Measurements from ENCODE around the gene BMI1.

The BMI1 gene

DNA sequence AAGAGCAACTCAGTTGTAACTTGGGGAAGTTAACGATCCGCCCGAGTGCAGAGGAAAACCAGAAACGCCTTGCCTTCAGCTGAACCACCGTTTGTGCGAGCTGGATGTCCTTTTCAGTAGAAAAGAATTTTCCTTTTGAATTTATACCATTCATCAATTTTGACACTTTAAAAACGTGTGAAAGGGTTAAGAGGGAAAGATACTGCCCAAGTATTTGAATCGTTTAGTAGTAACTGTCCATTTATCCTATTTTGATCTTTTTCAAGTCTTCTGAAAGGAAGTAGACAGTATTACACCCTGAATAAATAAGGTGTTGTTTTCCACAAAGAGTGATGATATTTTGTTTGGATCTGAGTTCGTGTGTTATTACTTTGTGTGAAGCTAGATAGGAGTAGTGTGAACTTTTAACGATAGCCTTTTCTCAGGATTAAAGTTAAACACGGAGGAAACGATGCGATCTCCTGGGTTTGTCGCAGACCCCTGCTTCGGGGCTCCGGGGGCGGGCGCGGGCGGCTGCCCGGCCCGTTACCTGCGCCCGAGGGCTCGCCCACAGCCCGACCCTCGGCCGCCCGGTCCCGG is 830 bp upstream of the BMI1 start:
- peaks cover 46% of the 10 kb centered on the region for H3K4me1 ChIP-seq (ENCODE audit: control insufficient read depth, insufficient read depth, low read length)
- peak overlapping the region; percentile 85 for H3K9ac ChIP-seq (ENCODE audit: low read length)
- peak overlapping the region; percentile 81 for H3K4me3 ChIP-seq (ENCODE audit: low read length)
- DNase-seq (ENCODE audit: low read depth) = no peak
- no peaks in the 10 kb centered on the region for H3K9me3 ChIP-seq (ENCODE audit: control insufficient read depth, low read length)
- H3K36me3 ChIP-seq (ENCODE audit: control insufficient read depth, insufficient read depth, low read length, severe bottlenecking) = no peaks in the 10 kb centered on the region
- no peaks in the 10 kb centered on the region for H3K27me3 ChIP-seq (replicated peaks; ENCODE audit: control insufficient read depth, insufficient read depth, low read length)

DNA sequence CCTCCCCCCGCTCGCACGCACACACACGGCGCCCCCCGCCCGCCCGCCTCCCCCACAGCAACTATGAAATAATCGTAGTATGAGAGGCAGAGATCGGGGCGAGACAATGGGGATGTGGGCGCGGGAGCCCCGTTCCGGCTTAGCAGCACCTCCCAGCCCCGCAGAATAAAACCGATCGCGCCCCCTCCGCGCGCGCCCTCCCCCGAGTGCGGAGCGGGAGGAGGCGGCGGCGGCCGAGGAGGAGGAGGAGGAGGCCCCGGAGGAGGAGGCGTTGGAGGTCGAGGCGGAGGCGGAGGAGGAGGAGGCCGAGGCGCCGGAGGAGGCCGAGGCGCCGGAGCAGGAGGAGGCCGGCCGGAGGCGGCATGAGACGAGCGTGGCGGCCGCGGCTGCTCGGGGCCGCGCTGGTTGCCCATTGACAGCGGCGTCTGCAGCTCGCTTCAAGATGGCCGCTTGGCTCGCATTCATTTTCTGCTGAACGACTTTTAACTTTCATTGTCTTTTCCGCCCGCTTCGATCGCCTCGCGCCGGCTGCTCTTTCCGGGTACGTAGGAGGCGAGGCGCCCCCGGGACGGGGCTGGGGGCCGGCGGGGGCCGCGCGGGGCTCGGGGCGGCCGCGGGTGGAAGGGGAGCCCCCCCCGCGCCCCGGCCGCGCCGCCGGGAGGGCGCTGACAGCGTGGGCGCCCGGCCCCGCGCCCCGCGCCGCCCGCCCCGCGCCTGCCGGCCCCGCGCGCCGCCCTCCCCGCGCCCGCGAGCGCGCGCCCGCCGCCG is 441 bp downstream of the BMI1 start:
- no peaks in the 10 kb centered on the region for H3K36me3 ChIP-seq (ENCODE audit: control insufficient read depth, insufficient read depth, low read length, severe bottlenecking)
- DNase-seq (ENCODE audit: low read depth) = peak; percentile 85
- H3K4me3 ChIP-seq (ENCODE audit: low read length) = peak overlapping the region; percentile 87
- H3K27me3 ChIP-seq (replicated peaks; ENCODE audit: control insufficient read depth, insufficient read depth, low read length) = no peaks in the 10 kb centered on the region
- H3K9me3 ChIP-seq (ENCODE audit: control insufficient read depth, low read length) = no peaks in the 10 kb centered on the region
- peaks cover 45% of the 10 kb centered on the region for H3K4me1 ChIP-seq (ENCODE audit: control insufficient read depth, insufficient read depth, low read length)
- peak overlapping the region; percentile 93 for H3K9ac ChIP-seq (ENCODE audit: low read length)

DNA sequence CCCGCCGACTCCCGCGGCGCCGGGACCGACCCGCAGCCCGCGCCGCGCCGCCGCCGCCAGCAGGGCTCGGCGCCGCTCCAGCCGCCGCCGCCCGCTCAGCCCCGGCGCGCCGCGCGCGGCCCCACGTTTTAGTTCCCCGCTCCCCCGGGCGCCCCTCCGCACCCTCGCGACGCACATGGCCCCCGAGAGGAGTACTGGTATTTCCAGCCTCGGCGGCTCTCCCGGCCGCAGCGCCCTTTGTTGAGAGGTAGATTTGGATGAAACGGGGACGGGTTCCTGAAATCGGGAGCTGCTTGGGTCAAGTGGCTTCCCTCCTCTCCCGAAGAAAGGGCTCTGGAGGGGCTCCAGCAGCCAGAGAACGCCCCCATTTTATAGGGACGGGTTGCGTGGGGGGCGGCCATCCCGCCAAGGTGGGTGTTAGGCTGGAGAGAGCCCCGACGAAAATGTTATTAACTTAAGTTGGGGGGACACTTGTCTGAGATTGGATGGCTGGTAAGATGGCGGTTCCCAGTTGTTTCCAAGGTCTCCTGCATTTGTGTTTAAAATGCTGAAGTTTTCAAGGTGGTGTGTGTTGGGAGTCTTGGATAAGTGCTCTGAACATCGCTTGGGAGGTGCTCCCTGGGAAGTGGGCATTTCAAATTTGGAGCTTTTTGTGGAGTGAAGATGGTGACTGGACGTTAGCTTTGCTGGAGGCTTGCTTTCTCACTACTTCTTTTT is 1.2 kb downstream of the BMI1 start:
- Histone ChIP-seq H3K4me3 (ENCODE audit: low read length) (peak overlapping the region; percentile 93), H3K36me3 (ENCODE audit: control insufficient read depth, insufficient read depth, low read length, severe bottlenecking) (peaks cover 5% of the 10 kb centered on the region), H3K9ac (ENCODE audit: low read length) (peak overlapping the region; percentile 88), H3K27me3 (replicated peaks; ENCODE audit: control insufficient read depth, insufficient read depth, low read length) (no peaks in the 10 kb centered on the region), H3K9me3 (ENCODE audit: control insufficient read depth, low read length) (no peaks in the 10 kb centered on the region), H3K4me1 (ENCODE audit: control insufficient read depth, insufficient read depth, low read length) (peaks cover 49% of the 10 kb centered on the region)
- peak; percentile 63 for DNase-seq (ENCODE audit: low read depth)

DNA sequence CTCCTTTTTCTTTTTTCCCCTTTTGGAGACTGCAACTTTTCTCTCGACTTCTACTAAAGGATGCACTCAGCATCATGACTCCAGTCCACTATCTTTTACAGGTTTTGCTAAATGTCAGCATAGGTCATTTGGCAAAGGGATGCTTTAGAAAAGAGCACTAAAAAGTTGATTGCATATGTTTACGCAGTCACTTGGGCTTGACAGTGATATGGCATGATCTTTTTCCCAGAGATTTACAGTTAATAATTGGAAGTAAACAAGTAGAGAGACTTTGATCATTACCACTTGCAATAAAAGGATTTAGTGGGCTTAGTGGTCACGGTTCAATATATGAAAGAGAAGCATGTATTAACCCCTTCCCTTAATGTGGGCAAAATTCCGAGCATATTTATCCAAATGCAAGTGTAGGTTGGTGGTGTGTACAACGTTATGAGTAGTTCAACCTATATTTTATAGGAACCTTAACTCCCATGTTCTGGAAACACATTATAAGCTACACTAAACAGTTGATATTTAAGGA is 1.8 kb downstream of the BMI1 start:
- Histone ChIP-seq H3K36me3 (ENCODE audit: control insufficient read depth, insufficient read depth, low read length, severe bottlenecking) (peaks cover 10% of the 10 kb centered on the region), H3K9me3 (ENCODE audit: control insufficient read depth, low read length) (no peaks in the 10 kb centered on the region), H3K27me3 (replicated peaks; ENCODE audit: control insufficient read depth, insufficient read depth, low read length) (no peaks in the 10 kb centered on the region), H3K9ac (ENCODE audit: low read length) (peak overlapping the region; percentile 88), H3K4me1 (ENCODE audit: control insufficient read depth, insufficient read depth, low read length) (peaks cover 43% of the 10 kb centered on the region), H3K4me3 (ENCODE audit: low read length) (peak overlapping the region; percentile 93)
- DNase-seq (ENCODE audit: low read depth) = no peak

DNA sequence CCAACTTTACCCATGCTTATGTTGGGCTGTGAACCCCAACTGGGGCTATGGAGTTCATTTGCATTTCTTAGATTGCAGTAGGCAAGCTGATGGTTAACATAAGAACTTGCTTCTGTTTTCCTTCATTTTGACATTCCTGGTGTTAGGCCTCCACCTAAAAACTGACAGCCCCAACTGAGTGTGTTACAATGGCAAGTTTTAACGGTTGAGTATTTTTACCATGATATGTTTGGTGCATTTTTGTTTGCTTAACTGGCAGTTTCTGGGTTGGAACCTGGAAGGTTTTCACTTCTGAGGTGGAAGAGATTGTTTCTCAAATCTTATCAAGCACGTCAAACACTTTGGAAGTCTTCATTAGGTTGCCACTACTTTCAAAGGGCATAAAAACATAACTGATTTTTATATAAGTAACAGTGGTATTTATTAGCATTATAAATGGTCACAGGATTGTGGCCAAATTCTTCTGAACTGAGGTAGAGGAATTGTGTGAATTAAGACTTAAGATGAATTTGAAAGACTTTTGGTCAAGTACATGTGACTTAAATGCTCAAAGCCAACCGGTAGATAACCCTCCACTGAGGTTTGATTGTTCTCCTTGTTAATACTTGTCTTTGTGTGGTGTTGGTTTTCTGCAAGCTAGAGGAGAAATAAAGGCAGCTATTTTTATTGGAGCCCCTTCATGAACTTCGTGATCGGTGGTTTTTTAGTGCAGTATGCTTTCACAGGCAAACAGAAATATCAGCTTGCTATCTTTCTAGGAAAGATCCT is 2.8 kb downstream of the BMI1 start:
- Histone ChIP-seq H3K9me3 (ENCODE audit: control insufficient read depth, low read length) (no peaks in the 10 kb centered on the region), H3K4me3 (ENCODE audit: low read length) (no peak overlapping the region), H3K4me1 (ENCODE audit: control insufficient read depth, insufficient read depth, low read length) (peaks cover 38% of the 10 kb centered on the region), H3K27me3 (replicated peaks; ENCODE audit: control insufficient read depth, insufficient read depth, low read length) (no peaks in the 10 kb centered on the region), H3K9ac (ENCODE audit: low read length) (no peak overlapping the region), H3K36me3 (ENCODE audit: control insufficient read depth, insufficient read depth, low read length, severe bottlenecking) (peaks cover 20% of the 10 kb centered on the region)
- DNase-seq (ENCODE audit: low read depth) = no peak

DNA sequence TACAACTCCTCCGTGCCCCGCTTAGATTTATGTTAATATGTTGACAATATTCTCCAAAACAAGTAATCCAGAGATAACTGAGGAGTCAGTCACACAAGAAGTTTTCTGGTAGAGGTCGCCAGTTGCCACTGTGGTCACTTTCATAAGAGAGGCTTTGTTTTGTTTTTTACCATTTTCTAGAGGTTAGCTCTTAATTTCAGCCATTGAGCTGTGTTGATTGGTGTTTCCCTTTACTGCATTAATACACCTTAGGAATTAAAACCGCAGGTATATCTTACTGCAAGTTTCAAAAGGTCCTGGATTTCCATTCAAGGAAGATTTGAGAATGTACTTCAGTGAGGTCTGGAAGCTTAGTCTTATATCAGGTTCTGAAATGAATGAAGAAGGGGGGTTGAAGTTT is 3.5 kb downstream of the BMI1 start:
- no peak for DNase-seq (ENCODE audit: low read depth)

DNA sequence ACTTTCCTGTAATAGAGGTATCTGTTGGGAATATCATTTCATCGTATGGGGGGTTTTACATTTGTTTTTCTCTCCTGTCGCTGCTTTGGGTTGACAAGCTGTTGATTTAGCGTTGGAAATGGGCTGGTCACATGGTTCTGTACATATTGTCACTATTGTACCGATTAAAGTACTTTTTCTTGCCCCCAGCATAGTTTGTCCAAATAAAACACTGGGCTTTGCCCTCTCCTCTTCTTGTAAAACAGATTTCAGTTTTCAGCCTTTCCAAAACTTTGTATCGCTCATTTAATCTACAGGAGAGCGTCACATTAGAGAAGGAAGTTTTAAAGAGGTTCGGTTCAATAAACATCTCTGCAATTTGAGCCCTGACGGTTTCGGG is 4.0 kb downstream of the BMI1 start:
- Histone ChIP-seq H3K27me3 (replicated peaks; ENCODE audit: control insufficient read depth, insufficient read depth, low read length) (no peaks in the 10 kb centered on the region), H3K9me3 (ENCODE audit: control insufficient read depth, low read length) (no peaks in the 10 kb centered on the region), H3K4me1 (ENCODE audit: control insufficient read depth, insufficient read depth, low read length) (peaks cover 35% of the 10 kb centered on the region), H3K4me3 (ENCODE audit: low read length) (peak overlapping the region; percentile 82), H3K36me3 (ENCODE audit: control insufficient read depth, insufficient read depth, low read length, severe bottlenecking) (peaks cover 32% of the 10 kb centered on the region), H3K9ac (ENCODE audit: low read length) (peak overlapping the region; percentile 70)
- DNase-seq (ENCODE audit: low read depth) = no peak

More for the DNA sequence above, 3.5 kb downstream of the BMI1 start:
- H3K9me3 ChIP-seq (ENCODE audit: control insufficient read depth, low read length) = no peaks in the 10 kb centered on the region
- peaks cover 27% of the 10 kb centered on the region for H3K36me3 ChIP-seq (ENCODE audit: control insufficient read depth, insufficient read depth, low read length, severe bottlenecking)
- H3K27me3 ChIP-seq (replicated peaks; ENCODE audit: control insufficient read depth, insufficient read depth, low read length) = no peaks in the 10 kb centered on the region
- no peak overlapping the region for H3K9ac ChIP-seq (ENCODE audit: low read length)
- peak overlapping the region; percentile 82 for H3K4me3 ChIP-seq (ENCODE audit: low read length)
- peaks cover 38% of the 10 kb centered on the region for H3K4me1 ChIP-seq (ENCODE audit: control insufficient read depth, insufficient read depth, low read length)

DNA sequence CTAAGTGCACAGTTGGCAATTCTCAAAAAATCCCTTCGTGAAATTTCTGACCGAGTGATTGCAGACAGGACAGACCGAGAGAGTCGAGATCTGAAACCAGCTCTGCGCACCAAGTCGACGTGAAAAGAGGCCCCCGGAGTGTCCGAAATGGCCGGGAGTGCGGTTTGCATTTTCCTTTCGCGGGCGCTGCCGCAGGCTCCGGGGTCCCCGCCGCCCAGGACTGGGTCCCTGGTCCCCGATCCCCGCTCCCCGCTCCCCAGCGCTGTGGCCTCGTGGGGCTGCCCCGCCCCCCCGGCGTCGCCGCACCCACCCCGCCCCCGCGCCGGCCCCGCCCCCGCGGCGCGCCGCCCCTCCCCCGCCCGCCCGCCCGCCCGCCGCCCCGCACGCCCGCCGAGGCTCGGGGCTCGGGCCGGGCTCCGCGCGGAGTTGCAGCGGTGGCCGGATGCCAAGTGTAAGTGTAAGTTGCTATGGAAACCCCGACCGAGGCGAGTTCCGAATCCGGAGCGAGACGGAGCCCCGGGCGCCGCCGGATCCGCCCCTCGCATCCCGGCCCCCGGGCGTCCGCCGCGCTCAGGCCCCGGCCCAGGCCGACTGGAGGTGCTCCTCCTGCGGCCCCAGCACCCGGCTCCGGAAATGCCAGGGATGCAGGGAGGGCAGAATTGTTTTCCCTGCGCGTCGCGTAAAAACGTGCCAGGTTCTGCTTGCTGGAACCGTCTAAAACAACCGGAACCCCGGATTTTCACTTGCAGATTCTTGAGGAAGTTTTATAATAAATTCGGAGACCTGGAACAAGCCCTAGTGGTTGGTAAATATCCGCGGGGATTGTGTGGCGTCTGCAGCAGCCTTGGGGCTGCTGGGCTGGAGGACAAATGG is 4.6 kb downstream of the BMI1 start:
- peak overlapping the region; percentile 70 for H3K9ac ChIP-seq (ENCODE audit: low read length)
- peaks cover 33% of the 10 kb centered on the region for H3K4me1 ChIP-seq (ENCODE audit: control insufficient read depth, insufficient read depth, low read length)
- peak overlapping the region; percentile 83 for H3K4me3 ChIP-seq (ENCODE audit: low read length)
- DNase-seq (ENCODE audit: low read depth) = peak; percentile 92
- H3K27me3 ChIP-seq (replicated peaks; ENCODE audit: control insufficient read depth, insufficient read depth, low read length) = no peaks in the 10 kb centered on the region
- peaks cover 37% of the 10 kb centered on the region for H3K36me3 ChIP-seq (ENCODE audit: control insufficient read depth, insufficient read depth, low read length, severe bottlenecking)
- no peaks in the 10 kb centered on the region for H3K9me3 ChIP-seq (ENCODE audit: control insufficient read depth, low read length)

DNA sequence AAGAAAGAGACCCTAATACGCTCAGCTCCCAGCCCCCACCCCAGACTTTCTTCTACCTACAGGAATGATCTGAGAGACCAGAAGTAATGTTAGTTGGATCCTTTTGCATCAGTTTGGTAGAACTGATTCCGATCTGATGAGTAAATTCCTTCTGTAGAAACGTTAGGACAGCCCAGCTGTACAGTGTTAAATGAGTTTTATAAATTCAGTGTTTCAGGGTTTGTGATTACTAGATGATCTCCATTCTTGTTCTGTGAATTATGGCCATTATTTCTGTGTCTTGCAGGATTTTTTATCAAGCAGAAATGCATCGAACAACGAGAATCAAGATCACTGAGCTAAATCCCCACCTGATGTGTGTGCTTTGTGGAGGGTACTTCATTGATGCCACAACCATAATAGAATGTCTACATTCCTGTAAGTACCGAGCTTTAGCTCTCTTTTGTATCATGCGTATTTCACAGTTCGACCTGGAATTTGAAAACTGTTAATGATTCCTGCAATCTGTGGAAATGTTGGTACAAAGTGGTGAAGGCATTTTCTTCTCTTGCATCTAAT is 5.3 kb downstream of the BMI1 start:
- Histone ChIP-seq H3K9ac (ENCODE audit: low read length) (peak overlapping the region; percentile 69), H3K27me3 (replicated peaks; ENCODE audit: control insufficient read depth, insufficient read depth, low read length) (no peaks in the 10 kb centered on the region)
- no peak for DNase-seq (ENCODE audit: low read depth)

DNA sequence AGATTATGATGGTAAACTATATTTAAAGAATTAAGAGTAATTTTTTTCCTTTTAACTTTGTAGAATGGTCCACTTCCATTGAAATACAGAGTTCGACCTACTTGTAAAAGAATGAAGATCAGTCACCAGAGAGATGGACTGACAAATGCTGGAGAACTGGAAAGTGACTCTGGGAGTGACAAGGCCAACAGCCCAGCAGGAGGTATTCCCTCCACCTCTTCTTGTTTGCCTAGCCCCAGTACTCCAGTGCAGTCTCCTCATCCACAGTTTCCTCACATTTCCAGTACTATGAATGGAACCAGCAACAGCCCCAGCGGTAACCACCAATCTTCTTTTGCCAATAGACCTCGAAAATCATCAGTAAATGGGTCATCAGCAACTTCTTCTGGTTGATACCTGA is 8.3 kb downstream of the BMI1 start:
- Histone ChIP-seq H3K36me3 (ENCODE audit: control insufficient read depth, insufficient read depth, low read length, severe bottlenecking) (peaks cover 42% of the 10 kb centered on the region), H3K9me3 (ENCODE audit: control insufficient read depth, low read length) (no peaks in the 10 kb centered on the region), H3K4me3 (ENCODE audit: low read length) (no peak overlapping the region), H3K4me1 (ENCODE audit: control insufficient read depth, insufficient read depth, low read length) (peaks cover 18% of the 10 kb centered on the region), H3K9ac (ENCODE audit: low read length) (no peak overlapping the region), H3K27me3 (replicated peaks; ENCODE audit: control insufficient read depth, insufficient read depth, low read length) (no peaks in the 10 kb centered on the region)
- no peak for DNase-seq (ENCODE audit: low read depth)

More for the DNA sequence above, 5.3 kb downstream of the BMI1 start:
- peak overlapping the region; percentile 83 for H3K4me3 ChIP-seq (ENCODE audit: low read length)
- H3K36me3 ChIP-seq (ENCODE audit: control insufficient read depth, insufficient read depth, low read length, severe bottlenecking) = peaks cover 37% of the 10 kb centered on the region
- peaks cover 33% of the 10 kb centered on the region for H3K4me1 ChIP-seq (ENCODE audit: control insufficient read depth, insufficient read depth, low read length)
- no peaks in the 10 kb centered on the region for H3K9me3 ChIP-seq (ENCODE audit: control insufficient read depth, low read length)
